Measurements from ENCODE around the gene RTF2. TPM values are rescaled to one million over a fixed set of nuclear protein-coding genes. Genes with fewer than 3 reads are reported as not detected.

The RTF2 gene
- polyA plus RNA-seq, 2 of the 4 experiments (the other 2 are of a cell fraction), result 102 to 115 TPM

- CTCF ChIA-PET, result no interaction called here
Measured at GRCh38 chr20:56431471-56431870, 37.0 kb upstream of the RTF2 start.

GRCh38 chr20:56433221-56433879, 35.1 kb upstream of the RTF2 start:
- Histone ChIP-seq H3K4me1 (no peaks in the 10 kb centered on the region), H3K27ac (no peak overlapping the region), H3K9me3 (no peaks in the 10 kb centered on the region), H3K4me3 (no peak overlapping the region), H3K4me2 (no peak overlapping the region)
- no peak for TF ChIP-seq RARB (CRISPR knock-in tag; IDR thresholded peaks at IDR 0.05)
- no peak for TF ChIP-seq TP53 (CRISPR knock-in tag; IDR thresholded peaks at IDR 0.05)
- no peak for TF ChIP-seq SMC3 (IDR thresholded peaks at IDR 0.05)
- no peak for TF ChIP-seq POLR2AphosphoS2 (conservative IDR thresholded peaks at IDR 0.05; ENCODE audit: low read length)
- no peak for TF ChIP-seq KDM5A (IDR thresholded peaks at IDR 0.05)
- no peak for TF ChIP-seq JUN (IDR thresholded peaks at IDR 0.05)
- TF ChIP-seq ESRRA (IDR thresholded peaks at IDR 0.05; ENCODE audit: borderline replicate concordance, low read length), result no peak
- no peak for TF ChIP-seq EHMT2 (IDR thresholded peaks at IDR 0.05; ENCODE audit: low read depth)
- TF ChIP-seq RCOR1 (IDR thresholded peaks at IDR 0.05; ENCODE audit: low read depth, low read length), result no peak
- TF ChIP-seq HOXB13 (CRISPR knock-in tag; IDR thresholded peaks at IDR 0.05; ENCODE audit: low read depth), result no peak
- DNase-seq (ENCODE audit: low read depth in 1 of 2, low spot score in 1 of 2), result no peak
- no peak for FAIRE-seq
- ChIA-PET POLR2A (no interaction called here), CTCF (no interaction called here)
- WGBS (ENCODE audit: missing lambda C conversion rate), result 39% methylated on average over 3 of the region's 3 CpGs
- no peak for ATAC-seq

More at GRCh38 chr20:56431471-56431870, 37.0 kb upstream of the RTF2 start:
- TF ChIP-seq REST (IDR thresholded peaks at IDR 0.05) (no peak), MAFK (IDR thresholded peaks at IDR 0.05; ENCODE audit: partially characterized antibody) (no peak), POLR2A (IDR thresholded peaks at IDR 0.05; ENCODE audit: low read length) (no peak)
- DNase-seq (ENCODE audit: low read depth in 1 of 2, low spot score in 1 of 2) (no peak), FAIRE-seq (no peak), ATAC-seq (no peak)
- no peak overlapping the region for H3K4me2 ChIP-seq
- H3K27ac ChIP-seq, result no peak overlapping the region
- H3K9me3 ChIP-seq, result no peaks in the 10 kb centered on the region
- H3K4me3 ChIP-seq, result no peak overlapping the region
- H3K4me1 ChIP-seq, result no peaks in the 10 kb centered on the region
- POLR2A ChIA-PET, result no interaction called here
- 40% methylated on average over 3 of the region's 3 CpGs for WGBS (ENCODE audit: missing lambda C conversion rate)

- ATAC-seq (no peak), FAIRE-seq (no peak), DNase-seq (ENCODE audit: low read depth in 1 of 2, low spot score in 1 of 2) (no peak)
- no peak for TF ChIP-seq MYC (IDR thresholded peaks at IDR 0.05; ENCODE audit: borderline replicate concordance, low read length)
- TF ChIP-seq TP53 (CRISPR knock-in tag; IDR thresholded peaks at IDR 0.05), result no peak
- no peak for TF ChIP-seq ESRRA (IDR thresholded peaks at IDR 0.05; ENCODE audit: borderline replicate concordance, low read length)
- no peak for TF ChIP-seq SMC3 (IDR thresholded peaks at IDR 0.05)
- TF ChIP-seq NR3C1 (IDR thresholded peaks at IDR 0.05), result no peak
- TF ChIP-seq HOXA7 (CRISPR knock-in tag; IDR thresholded peaks at IDR 0.05), result no peak
- no peak for TF ChIP-seq HOXB5 (CRISPR knock-in tag; IDR thresholded peaks at IDR 0.05)
- TF ChIP-seq NFE2L2 (conservative IDR thresholded peaks at IDR 0.05; ENCODE audit: low read length), result no peak
- TF ChIP-seq CBX8 (IDR thresholded peaks at IDR 0.05), result no peak
- no peak for TF ChIP-seq RNF2 (IDR thresholded peaks at IDR 0.05; ENCODE audit: borderline replicate concordance, low read depth)
- no peak for TF ChIP-seq EHF (CRISPR knock-in tag; IDR thresholded peaks at IDR 0.05)
- TF ChIP-seq HEYL (CRISPR knock-in tag; IDR thresholded peaks at IDR 0.05), result no peak
- no peak for TF ChIP-seq NPAS2 (CRISPR knock-in tag; IDR thresholded peaks at IDR 0.05; ENCODE audit: borderline replicate concordance)
- ChIA-PET POLR2A (no interaction called here), CTCF (interaction anchor here (0.6 to 1.3 kb wide), 2 partner anchors 50 to 177 kb away, joined by 3 read pairs; no protein-coding TSS in a partner anchor)
- H3K9me3 ChIP-seq, result no peaks in the 10 kb centered on the region
- H3K27ac ChIP-seq, result no peak overlapping the region
- no peak overlapping the region for H3K4me3 ChIP-seq
- no peaks in the 10 kb centered on the region for H3K4me1 ChIP-seq
- no peak overlapping the region for H3K4me2 ChIP-seq
- 48% methylated on average over 6 of the region's 6 CpGs for WGBS (ENCODE audit: missing lambda C conversion rate)
Measured at GRCh38 chr20:56433880-56434255, 34.6 kb upstream of the RTF2 start.

Data from A549 (cell line).